ENCODE results near the gene SCN9A. TPM values are rescaled to one million over a fixed set of nuclear protein-coding genes. Genes with fewer than 3 reads are reported as not detected.

The SCN9A gene
- total RNA-seq, 3 donors from 2014 or later (not counting 1 experiment from before 2014, with no cell fraction given) = 0.28 to 1.4 (median 0.39) TPM

DNA sequence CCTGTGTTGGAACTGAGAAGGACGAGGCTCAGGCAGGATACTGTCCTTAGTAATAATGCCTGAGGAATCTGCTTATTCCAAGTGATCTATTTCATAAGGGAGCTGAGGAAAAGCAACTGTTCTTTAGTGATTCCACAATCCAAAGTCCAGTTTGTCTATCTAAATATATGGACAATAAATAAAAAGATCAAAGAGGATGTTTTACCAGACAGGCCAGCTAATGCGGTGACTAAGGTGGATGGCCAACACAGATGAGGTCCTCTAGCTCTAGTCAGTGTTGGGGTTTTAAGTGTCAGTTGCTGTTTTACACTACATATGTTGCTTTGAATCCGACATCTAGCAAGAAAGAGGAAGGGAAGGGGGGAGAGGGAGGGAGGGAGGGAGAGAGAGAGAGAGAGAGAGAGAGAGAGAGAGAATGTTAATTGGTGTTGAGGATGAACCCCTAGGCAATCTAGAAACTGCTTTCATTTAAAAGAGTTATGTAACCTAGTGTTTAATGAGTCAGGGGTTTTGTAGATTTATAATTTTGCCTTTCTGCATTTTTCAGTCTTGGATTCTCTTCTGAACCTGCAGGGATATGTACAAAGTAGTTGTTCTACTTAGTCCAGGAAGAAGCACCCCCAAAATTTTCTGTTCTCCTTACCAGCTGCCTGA, 220.9 kb downstream of the SCN9A start:
- no peak overlapping the region for H3K4me3 Mint-ChIP-seq
- DNase-seq = no peak
- H3K36me3 ChIP-seq (ENCODE audit: control insufficient read depth, insufficient read depth, low read length) = no peaks in the 10 kb centered on the region
- no peaks in the 10 kb centered on the region for H3K4me1 ChIP-seq (ENCODE audit: control insufficient read depth, insufficient read depth, low read length)
- H3K27me3 ChIP-seq (ENCODE audit: control insufficient read depth, insufficient read depth, low read length) = no peaks in the 10 kb centered on the region
- 39% methylated on average over 3 of the region's 3 CpGs for WGBS (ENCODE audit: insufficient coverage)
- no peaks in the 10 kb centered on the region for H3K36me3 Mint-ChIP-seq
- no peaks in the 10 kb centered on the region for H3K4me1 Mint-ChIP-seq
- ATAC-seq = no peak
- H3K4me3 ChIP-seq (ENCODE audit: low read length) = no peak overlapping the region
- H3K27me3 Mint-ChIP-seq (ENCODE audit: low read depth in 2 of 2) = no peaks in the 10 kb centered on the region
- TF ChIP-seq, protein P1, sequence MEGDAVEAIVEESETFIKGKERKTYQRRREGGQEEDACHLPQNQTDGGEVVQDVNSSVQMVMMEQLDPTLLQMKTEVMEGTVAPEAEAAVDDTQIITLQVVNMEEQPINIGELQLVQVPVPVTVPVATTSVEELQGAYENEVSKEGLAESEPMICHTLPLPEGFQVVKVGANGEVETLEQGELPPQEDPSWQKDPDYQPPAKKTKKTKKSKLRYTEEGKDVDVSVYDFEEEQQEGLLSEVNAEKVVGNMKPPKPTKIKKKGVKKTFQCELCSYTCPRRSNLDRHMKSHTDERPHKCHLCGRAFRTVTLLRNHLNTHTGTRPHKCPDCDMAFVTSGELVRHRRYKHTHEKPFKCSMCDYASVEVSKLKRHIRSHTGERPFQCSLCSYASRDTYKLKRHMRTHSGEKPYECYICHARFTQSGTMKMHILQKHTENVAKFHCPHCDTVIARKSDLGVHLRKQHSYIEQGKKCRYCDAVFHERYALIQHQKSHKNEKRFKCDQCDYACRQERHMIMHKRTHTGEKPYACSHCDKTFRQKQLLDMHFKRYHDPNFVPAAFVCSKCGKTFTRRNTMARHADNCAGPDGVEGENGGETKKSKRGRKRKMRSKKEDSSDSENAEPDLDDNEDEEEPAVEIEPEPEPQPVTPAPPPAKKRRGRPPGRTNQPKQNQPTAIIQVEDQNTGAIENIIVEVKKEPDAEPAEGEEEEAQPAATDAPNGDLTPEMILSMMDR (IDR thresholded peaks at IDR 0.05) = no peak
- H3K27ac Mint-ChIP-seq = no peak overlapping the region
- no peak overlapping the region for H3K27ac ChIP-seq (ENCODE audit: low read length)
- intact Hi-C loops (cut with micrococcal nuclease) = no loop called here
- no peaks in the 10 kb centered on the region for H3K9me3 ChIP-seq (ENCODE audit: control insufficient read depth, insufficient read depth, low read length)
- H3K9me3 Mint-ChIP-seq = peaks cover 0 to 4% of the 10 kb centered on the region in 2 donors

DNA sequence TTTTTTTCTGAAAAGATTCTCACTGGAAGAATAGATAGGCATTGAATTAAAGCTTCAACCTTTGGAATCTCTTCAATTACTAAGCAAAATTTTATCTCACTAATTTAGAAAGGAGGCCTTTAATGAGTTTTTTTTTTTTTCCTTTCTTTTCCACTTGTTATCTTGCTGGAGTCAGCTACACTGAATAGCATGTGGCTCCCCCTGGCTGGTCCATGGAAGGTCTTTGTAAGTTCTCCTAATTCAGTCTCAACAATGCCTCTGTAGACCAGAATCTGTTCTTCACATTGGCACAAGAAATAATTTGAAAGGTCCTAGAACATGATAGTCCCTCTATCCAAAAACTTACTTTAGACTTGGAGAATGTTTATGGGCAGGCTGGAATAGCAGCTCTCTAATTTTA, 223.7 kb downstream of the SCN9A start:
- Histone ChIP-seq H3K27ac (ENCODE audit: low read length) (no peak overlapping the region), H3K4me3 (ENCODE audit: low read length) (no peak overlapping the region), H3K36me3 (ENCODE audit: control insufficient read depth, insufficient read depth, low read length) (no peaks in the 10 kb centered on the region), H3K4me1 (ENCODE audit: control insufficient read depth, insufficient read depth, low read length) (no peaks in the 10 kb centered on the region), H3K27me3 (ENCODE audit: control insufficient read depth, insufficient read depth, low read length) (no peaks in the 10 kb centered on the region), H3K9me3 (ENCODE audit: control insufficient read depth, insufficient read depth, low read length) (no peaks in the 10 kb centered on the region)
- H3K9me3 Mint-ChIP-seq = peaks cover 0 to 4% of the 10 kb centered on the region in 2 donors
- DNase-seq = no peak
- no peaks in the 10 kb centered on the region for H3K4me1 Mint-ChIP-seq
- no peak overlapping the region for H3K27ac Mint-ChIP-seq
- intact Hi-C loops (cut with micrococcal nuclease) = no loop called here
- no peaks in the 10 kb centered on the region for H3K36me3 Mint-ChIP-seq
- no peaks in the 10 kb centered on the region for H3K27me3 Mint-ChIP-seq (ENCODE audit: low read depth in 2 of 2)
- TF ChIP-seq, protein P1 (IDR thresholded peaks at IDR 0.05) = no peak
- H3K4me3 Mint-ChIP-seq = no peak overlapping the region
- ATAC-seq = no peak

DNA sequence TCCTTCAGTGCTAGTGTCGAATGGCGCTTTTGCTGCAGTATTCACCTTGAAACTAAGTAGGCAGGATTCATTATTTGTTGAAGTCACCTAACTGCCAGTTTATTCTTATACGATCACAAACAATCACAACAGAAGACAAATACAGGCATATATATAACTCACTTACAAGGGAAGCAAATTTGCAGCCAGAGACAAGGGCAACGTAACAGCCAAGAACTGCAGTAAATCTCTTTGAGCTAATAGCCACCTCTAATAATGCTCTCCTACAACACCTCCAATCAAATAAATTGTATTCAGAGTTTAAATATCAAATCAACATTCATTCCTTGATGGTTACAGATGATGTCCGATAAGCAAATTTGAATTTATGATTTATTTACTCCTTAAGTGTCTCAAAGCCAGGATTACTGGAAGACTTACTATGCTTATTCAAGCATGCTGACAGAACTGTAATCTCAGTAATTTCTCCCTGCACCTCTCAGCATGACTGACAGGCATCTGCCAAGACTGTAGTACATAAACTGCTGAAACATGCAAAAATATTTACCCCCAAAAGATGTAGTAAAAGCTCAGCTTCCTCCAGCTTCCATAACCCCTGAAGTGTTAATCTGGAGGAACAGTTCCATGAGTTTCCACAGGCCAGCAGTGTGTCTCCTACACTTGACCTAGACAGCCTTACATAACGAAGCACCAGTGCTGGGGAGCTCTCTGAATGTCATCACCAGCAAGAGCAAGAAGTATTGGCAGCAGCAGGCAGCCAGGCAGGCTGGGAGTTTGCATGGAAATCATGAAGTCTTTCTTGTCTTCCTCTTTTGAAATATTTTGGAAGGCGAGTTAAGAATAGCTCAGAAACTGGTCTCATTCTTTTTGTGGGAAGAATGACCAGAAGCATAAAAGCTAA, 227.0 kb downstream of the SCN9A start:
- Histone ChIP-seq H3K4me1 (ENCODE audit: control insufficient read depth, insufficient read depth, low read length) (no peaks in the 10 kb centered on the region), H3K27me3 (ENCODE audit: control insufficient read depth, insufficient read depth, low read length) (no peaks in the 10 kb centered on the region), H3K9me3 (ENCODE audit: control insufficient read depth, insufficient read depth, low read length) (no peaks in the 10 kb centered on the region), H3K4me3 (ENCODE audit: low read length) (no peak overlapping the region), H3K36me3 (ENCODE audit: control insufficient read depth, insufficient read depth, low read length) (no peaks in the 10 kb centered on the region), H3K27ac (ENCODE audit: low read length) (no peak overlapping the region)
- WGBS (ENCODE audit: insufficient coverage) = 72% methylated on average over 7 of the region's 7 CpGs
- Mint-ChIP-seq H3K27ac (no peak overlapping the region), H3K4me1 (no peaks in the 10 kb centered on the region), H3K9me3 (peaks cover 0 to 2% of the 10 kb centered on the region in 2 donors), H3K36me3 (no peaks in the 10 kb centered on the region), H3K4me3 (no peak overlapping the region), H3K27me3 (ENCODE audit: low read depth in 2 of 2) (no peaks in the 10 kb centered on the region)
- ATAC-seq (no peak), DNase-seq (no peak)
- intact Hi-C loops (cut with micrococcal nuclease) = no loop called here
- TF ChIP-seq, protein P1 (IDR thresholded peaks at IDR 0.05) = no peak
